Osteocyte (in vitro differentiated cells): ENCODE data around the gene RNF214. TPM values are rescaled to one million over a fixed set of nuclear protein-coding genes. Genes with fewer than 3 reads are reported as not detected.
"Not testable (repeated sequence)": the region's sequence is repeated elsewhere in the genome, so short reads cannot be mapped to it uniquely, and the experiment has no call there.

Source experiments
- DNase-seq: peaks from one replicate; pipeline ENCODE4 v3.0.0; 2021; ENCODE audit warnings: mixed read lengths; ENCODE audit not compliant: unreplicated experiment; ENCODE audit errors: extremely low spot score
- H3K27ac Mint-ChIP-seq: one replicate; pipeline ENCODE4 v1.8.0; 2021; ENCODE audit warnings: mild to moderate bottlenecking, mixed read lengths; ENCODE audit not compliant: unreplicated experiment
- H3K27me3 Mint-ChIP-seq: one replicate; pipeline ENCODE4 v1.8.0; 2021; ENCODE audit warnings: mixed read lengths; ENCODE audit not compliant: unreplicated experiment
- H3K36me3 Mint-ChIP-seq: one replicate; pipeline ENCODE4 v1.8.0; 2021; ENCODE audit warnings: mixed read lengths; ENCODE audit not compliant: unreplicated experiment
- H3K4me1 Mint-ChIP-seq: one replicate; pipeline ENCODE4 v1.8.0; 2021; ENCODE audit warnings: mixed read lengths; ENCODE audit not compliant: unreplicated experiment
- H3K4me3 Mint-ChIP-seq: one replicate; pipeline ENCODE4 v1.8.0; 2021; ENCODE audit warnings: mild to moderate bottlenecking, moderate library complexity, mixed read lengths; ENCODE audit not compliant: unreplicated experiment
- H3K9me3 Mint-ChIP-seq: one replicate; pipeline ENCODE4 v1.8.0; 2021; ENCODE audit warnings: mixed read lengths; ENCODE audit not compliant: unreplicated experiment
- CTCF ChIP-seq: fragments of 200-600 bp; sonication (generic); IDR thresholded peaks from 2 replicates; pipeline ENCODE4 v1.5.0; 2021; ENCODE audit warnings: antibody characterized with exemption, mild to moderate bottlenecking, moderate library complexity
- total RNA-seq: library from RNA; stranded (reverse); gene quantifications from 2 replicates; pipeline ENCODE4 v1.2.1, GENCODE V29; 2021

Gene RNF214
- total RNA-seq, 1 donor from 2014 or later = 32.8 TPM

GRCh38 chr11:117271208-117271607 lies 38.7 kb downstream of the RNF214 start:
- Mint-ChIP-seq H3K9me3 (peaks cover 10% of the 10 kb centered on the region), H3K4me3 (no peak overlapping the region), H3K4me1 (peaks cover 9% of the 10 kb centered on the region), H3K36me3 (peaks cover 34% of the 10 kb centered on the region), H3K27me3 (no peaks in the 10 kb centered on the region), H3K27ac (no peak overlapping the region)
- DNase-seq = peak; percentile 8
- no peak for TF ChIP-seq CTCF

DNA sequence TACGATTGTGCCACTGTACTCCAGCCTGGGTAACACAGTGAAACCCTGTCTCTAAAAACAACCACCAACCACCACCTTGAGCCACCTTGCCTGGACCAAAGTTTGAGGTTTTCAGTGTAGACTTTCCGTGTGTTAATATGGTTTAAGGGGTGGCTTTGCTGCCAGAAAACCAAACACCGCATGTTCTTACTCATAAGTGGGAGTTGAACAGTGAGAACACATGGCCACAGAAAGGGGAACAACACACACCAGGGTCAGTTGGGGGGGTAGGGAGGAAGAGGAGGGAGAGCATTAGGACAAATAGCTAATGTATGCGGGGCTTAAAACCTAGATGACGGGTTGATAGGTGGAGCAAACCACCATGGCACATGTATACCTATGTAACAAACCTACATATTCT lies 39.7 kb downstream of the RNF214 start:
- H3K4me1 Mint-ChIP-seq, DNase-seq, H3K27ac Mint-ChIP-seq, H3K9me3 Mint-ChIP-seq, H3K27me3 Mint-ChIP-seq, H3K4me3 Mint-ChIP-seq: not testable (repeated sequence)
- H3K36me3 Mint-ChIP-seq = peaks cover 33% of the 10 kb centered on the region

DNA sequence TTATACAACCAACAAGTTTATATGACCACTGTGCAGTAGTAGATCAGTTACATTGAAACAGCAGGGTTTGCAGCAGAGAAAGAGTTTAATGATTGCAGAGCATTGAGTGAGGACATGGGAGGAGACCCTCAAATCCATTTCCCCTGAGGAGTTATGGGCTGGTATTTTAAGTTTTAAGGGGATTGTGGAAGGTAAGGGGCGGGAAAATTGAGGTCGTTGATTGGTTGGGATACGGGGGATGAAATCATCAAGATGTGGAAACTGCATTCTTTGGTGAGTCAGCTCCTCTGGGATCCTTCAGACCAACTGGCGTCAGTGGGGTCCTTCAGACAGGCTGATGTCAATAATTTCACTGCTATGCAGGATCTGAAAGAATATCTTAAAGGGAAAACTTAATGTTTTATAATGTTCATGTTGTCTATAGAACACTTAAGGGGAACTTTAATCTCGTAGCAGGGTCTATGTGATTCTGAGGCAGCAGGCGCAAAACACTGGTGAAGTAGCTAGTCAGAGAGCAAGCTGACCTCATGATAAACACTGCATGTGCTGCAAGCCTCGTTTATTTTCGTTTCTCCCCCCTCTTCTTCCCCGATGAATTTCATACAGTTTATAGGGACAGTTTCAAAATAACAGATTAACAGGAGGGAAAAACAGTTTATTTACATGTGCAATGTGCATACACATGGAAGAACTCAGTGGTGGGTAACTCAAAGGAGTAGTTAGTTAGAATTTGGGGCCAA lies 41.2 kb downstream of the RNF214 start:
- TF ChIP-seq CTCF = no peak
- peaks cover 26% of the 10 kb centered on the region for H3K36me3 Mint-ChIP-seq
- H3K27me3 Mint-ChIP-seq = no peaks in the 10 kb centered on the region
- peak overlapping the region; percentile 42 for H3K27ac Mint-ChIP-seq
- H3K4me1 Mint-ChIP-seq = peaks cover 9% of the 10 kb centered on the region
- peak; percentile 11 for DNase-seq
- no peak overlapping the region for H3K4me3 Mint-ChIP-seq
- H3K9me3 Mint-ChIP-seq = peaks cover 10% of the 10 kb centered on the region

DNA sequence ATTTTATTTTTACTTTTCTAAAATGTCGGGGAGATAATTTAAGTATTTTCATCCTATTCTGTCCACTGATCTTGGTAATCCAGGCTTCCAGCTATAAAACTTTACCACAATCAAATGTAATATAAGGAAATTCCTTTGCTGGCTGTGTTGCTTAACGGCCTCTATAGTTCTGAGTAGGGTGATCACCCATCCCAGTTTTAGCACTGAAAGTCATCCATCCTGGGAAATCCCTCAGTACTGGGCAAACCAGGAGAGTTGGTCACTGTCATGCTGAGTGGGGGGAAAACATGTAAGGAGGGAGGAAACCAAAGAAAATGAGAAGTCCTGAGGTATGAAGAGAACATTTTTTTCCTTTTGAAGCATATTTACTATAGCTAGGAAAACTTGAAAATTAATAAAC lies 45.9 kb downstream of the RNF214 start:
- H3K9me3 Mint-ChIP-seq = peaks cover 4% of the 10 kb centered on the region

GRCh38 chr11:117279711-117280376 lies 47.4 kb downstream of the RNF214 start:
- TF ChIP-seq CTCF = no peak
- Mint-ChIP-seq H3K4me3 (no peak overlapping the region), H3K9me3 (no peaks in the 10 kb centered on the region), H3K36me3 (peaks cover 40% of the 10 kb centered on the region), H3K27ac (no peak overlapping the region), H3K4me1 (peaks cover 26% of the 10 kb centered on the region), H3K27me3 (no peaks in the 10 kb centered on the region)
- DNase-seq = no peak

More for the DNA sequence above, 45.9 kb downstream of the RNF214 start:
- Mint-ChIP-seq H3K27me3 (no peaks in the 10 kb centered on the region), H3K4me1 (peaks cover 34% of the 10 kb centered on the region), H3K4me3 (no peak overlapping the region), H3K27ac (peak overlapping the region; percentile 8), H3K36me3 (peaks cover 39% of the 10 kb centered on the region)
- DNase-seq = no peak
- no peak for TF ChIP-seq CTCF
